Panc1 (cell line): ENCODE data around the gene DLL1. TPM values are rescaled to one million over a fixed set of nuclear protein-coding genes. Genes with fewer than 3 reads are reported as not detected.

Experiments used
- ATAC-seq: fragments of 200-7000 bp; cut with Tn5 transposase; 2 replicates; pipeline ENCODE4 v1.9.1; 2020; ENCODE audit warnings: mild to moderate bottlenecking, moderate library complexity
- BruUV-seq: library from RNA; stranded (reverse); fragments of 400-500 nt; replicated peaks from 2 replicates; lab custom pipeline; 2021; lab: Mats Ljungman, UMichigan
- CTCF ChIA-PET: fragments of 300-600 bp; sonication (Branson Sonifier 250); formaldehyde crosslinking; loops from one replicate; lab custom pipeline; 2022; ENCODE audit warnings: antibody characterized with exemption; lab: Charles Lee
- POLR2A ChIA-PET: fragments of 300-600 bp; sonication (Branson Sonifier 250); formaldehyde crosslinking; loops from one replicate; lab custom pipeline; 2022; ENCODE audit warnings: antibody characterized with exemption; lab: Charles Lee
- DNase-seq: peaks from one replicate; pipeline ENCODE4 v3.0.0-alpha.2; 2010; ENCODE audit warnings: low read depth, low spot score
- H3K27ac ChIP-seq: 2 replicates; pipeline ENCODE4 v1.5.1; 2011; ENCODE audit warnings: mild to moderate bottlenecking, low read length, inconsistent platforms
- H3K27me3 ChIP-seq: fragments of 200-500 bp; sonication (Bioruptor generic); 2 replicates; pipeline ENCODE4 v1.6.0; 2014; ENCODE audit warnings: low read length, inconsistent platforms; ENCODE audit not compliant: control insufficient read depth, insufficient read depth
- H3K36me3 ChIP-seq: fragments of 200-500 bp; sonication (Bioruptor generic); 2 replicates; pipeline ENCODE4 v1.5.1; 2014; ENCODE audit warnings: inconsistent platforms, mild to moderate bottlenecking, low read length, moderate library complexity; ENCODE audit not compliant: control insufficient read depth, insufficient read depth
- H3K4me1 ChIP-seq: 2 replicates; pipeline ENCODE4 v1.5.1; 2011; ENCODE audit warnings: inconsistent platforms, mild to moderate bottlenecking, low read length, moderate library complexity; ENCODE audit not compliant: control insufficient read depth, insufficient read depth
- H3K4me3 ChIP-seq, 2 experiments: 2 replicates each; pipeline ENCODE4 v1.5.1; 2011 to 2012; ENCODE audit warnings: low read depth in 2 of 2, low read length in 2 of 2, mild to moderate bottlenecking in 2 of 2, inconsistent platforms in 1 of 2, moderate library complexity in 1 of 2
- H3K9me3 ChIP-seq: fragments of 200-500 bp; sonication (Bioruptor generic); 2 replicates; pipeline ENCODE4 v1.5.1; 2014; ENCODE audit warnings: low read depth, mild to moderate bottlenecking, inconsistent platforms, low read length, moderate library complexity; ENCODE audit not compliant: control insufficient read depth, insufficient read depth
- CTCF ChIP-seq: fragments of 450-650 bp; IDR thresholded peaks from 2 replicates; pipeline ENCODE4 v1.5.1; 2017; ENCODE audit warnings: mild to moderate bottlenecking
- POLR2AphosphoS5 ChIP-seq: IDR thresholded peaks from 2 replicates; pipeline ENCODE4 v1.6.1; 2012; ENCODE audit warnings: mild to moderate bottlenecking, low read depth, low read length, moderate library complexity
- REST ChIP-seq, 2 experiments: IDR thresholded peaks; 2 replicates each; pipeline ENCODE4 v1.6.1; 2011 to 2012; ENCODE audit warnings: low read depth in 2 of 2, control low read depth in 1 of 2, low read length in 1 of 2, mild to moderate bottlenecking in 1 of 2, moderate library complexity in 1 of 2; ENCODE audit not compliant: insufficient read depth in 1 of 2
- SIN3A ChIP-seq: IDR thresholded peaks from 2 replicates; pipeline ENCODE4 v1.6.1; 2012; ENCODE audit warnings: low read depth, mild to moderate bottlenecking, low read length, moderate library complexity, borderline replicate concordance; ENCODE audit not compliant: insufficient read depth
- TCF7L2 ChIP-seq: IDR thresholded peaks from 2 replicates; pipeline ENCODE4 v1.6.1; 2011; ENCODE audit warnings: mild to moderate bottlenecking, low read depth, low read length, inconsistent platforms
- in situ Hi-C: cut with HindIII; loops from 2 replicates; pipeline ENCODE4 v1.10.0; 2016; ENCODE audit warnings: low sequenced_read_pairs, low pct_unique_long_range_greater_than_20kb
- intact Hi-C: fragments of 100-400 bp; cut with micrococcal nuclease; formaldehyde crosslinking; loops from one replicate; pipeline ENCODE4 v1.10.0; 2022; ENCODE audit not compliant: unreplicated experiment
- total RNA-seq: library from RNA; stranded (reverse); gene quantifications from one replicate; pipeline ENCODE4 v1.2.1, GENCODE V29; 2021; ENCODE audit not compliant: unreplicated experiment

Gene DLL1
- total RNA-seq, 1 experiment from 2014 or later = 2.4 TPM

- no peaks in the 10 kb centered on the region for H3K27me3 ChIP-seq
- POLR2A ChIA-PET = no interaction called here
- in situ Hi-C loops = no loop called here
These were observed 20.9 kb downstream of the DLL1 start for GRCh38 chr6:170269846-170270541.

GRCh38 chr6:170269151-170269845, 21.6 kb downstream of the DLL1 start:
- in situ Hi-C loops (no loop called here), intact Hi-C loops (no loop called here)
- no peak overlapping the region for H3K4me3 ChIP-seq
- no peaks in the 10 kb centered on the region for H3K27me3 ChIP-seq
- DNase-seq (no peak), ATAC-seq (no peak)
- no peaks in the 10 kb centered on the region for H3K36me3 ChIP-seq
- CTCF ChIA-PET = no interaction called here
- no peaks in the 10 kb centered on the region for H3K4me1 ChIP-seq
- no TSS peak for BruUV-seq
- H3K27ac ChIP-seq = no peak overlapping the region
- POLR2A ChIA-PET = no interaction called here
- no peaks in the 10 kb centered on the region for H3K9me3 ChIP-seq
- TF ChIP-seq CTCF (no peak), POLR2AphosphoS5 (no peak), SIN3A (no peak), REST (IDR thresholded peaks at IDR 0.05; ENCODE audit: insufficient read depth in 1 of 2, low read depth in 2 of 2, low read length in 1 of 2) (no peak)

More at GRCh38 chr6:170269846-170270541, 20.9 kb downstream of the DLL1 start:
- intact Hi-C loops = no loop called here
- TF ChIP-seq SIN3A (no peak), POLR2AphosphoS5 (no peak), REST (IDR thresholded peaks at IDR 0.05; ENCODE audit: insufficient read depth in 1 of 2, low read depth in 2 of 2, low read length in 1 of 2) (no peak), CTCF (no peak), TCF7L2 (no peak)
- DNase-seq (no peak), ATAC-seq (no peak)
- CTCF ChIA-PET = no interaction called here
- Histone ChIP-seq H3K4me1 (no peaks in the 10 kb centered on the region), H3K36me3 (no peaks in the 10 kb centered on the region), H3K27ac (no peak overlapping the region), H3K9me3 (no peaks in the 10 kb centered on the region), H3K4me3 (no peak overlapping the region)
- no TSS peak for BruUV-seq
